Choroid plexus epithelial cell (primary cell): Measurements from ENCODE around the gene ZNF738.
"Not testable (repeated sequence)": the region's sequence is repeated elsewhere in the genome, so short reads cannot be mapped to it uniquely, and the experiment has no call there.

Experiments
- DNase-seq: peaks from one replicate; pipeline ENCODE4 v3.0.0-alpha.2; 2010; ENCODE audit warnings: low read depth
- H3K4me3 ChIP-seq: 2 replicates; pipeline ENCODE4 v1.5.1; 2011; ENCODE audit warnings: low read depth, mild to moderate bottlenecking, control low read depth, low read length, moderate library complexity
- CTCF ChIP-seq: conservative IDR thresholded peaks from 2 replicates; pipeline ENCODE4 v1.5.1; 2011; ENCODE audit warnings: low read depth, mild to moderate bottlenecking, control low read depth, inconsistent platforms, low read length, moderate library complexity

ZNF738 gene

GRCh38 chr19:21323000-21323399, 35.8 kb upstream of the ZNF738 start:
- no peak overlapping the region for H3K4me3 ChIP-seq
- no peak for TF ChIP-seq CTCF
- no peak for DNase-seq

- TF ChIP-seq CTCF: no peak
- no peak overlapping the region for H3K4me3 ChIP-seq
- no peak for DNase-seq
Observed at GRCh38 chr19:21326169-21326568, 32.6 kb upstream of the ZNF738 start.

- peak overlapping the region; percentile 92 for H3K4me3 ChIP-seq
- DNase-seq: peak; percentile 12
- no peak for TF ChIP-seq CTCF
Observed at GRCh38 chr19:21328406-21328805, 30.4 kb upstream of the ZNF738 start.

- no peak for TF ChIP-seq CTCF
- peak within 1 kb of the TSS; percentile 92 for H3K4me3 ChIP-seq
- peak; percentile 90 for DNase-seq
Observed at GRCh38 chr19:21328885-21329605, 29.8 kb upstream of the ZNF738 start, which contains the start of gene ZNF708. ZNF708 (minus strand) TSS chr19:21329410; CDS start chr19:21329212, 198 bp downstream.

GRCh38 chr19:21335721-21336120, 23.1 kb upstream of the ZNF738 start:
- no peak overlapping the region for H3K4me3 ChIP-seq
- no peak for DNase-seq
- TF ChIP-seq CTCF: no peak

- H3K4me3 ChIP-seq, DNase-seq: not testable (repeated sequence)
Observed at GRCh38 chr19:21344841-21345240, 14.0 kb upstream of the ZNF738 start.

GRCh38 chr19:21352830-21353229, 6.0 kb upstream of the ZNF738 start:
- no peak overlapping the region for H3K4me3 ChIP-seq
- DNase-seq: no peak
- no peak for TF ChIP-seq CTCF
